EH (cell line): ENCODE results near the gene RND1.

Experiments used
- DNase-seq: peaks from one replicate; pipeline ENCODE4 v3.0.0-alpha.2; 2015; ENCODE audit warnings: low read depth

RND1 gene

GRCh38 chr12:48810903-48811431, 54.7 kb downstream of the RND1 start:
- DNase-seq = peak; percentile 96

GRCh38 chr12:48807981-48808380, 57.7 kb downstream of the RND1 start:
- no peak for DNase-seq
